Caki2 (cell line): ENCODE results near the gene SLC8A3. TPM values are rescaled to one million over a fixed set of nuclear protein-coding genes. Genes with fewer than 3 reads are reported as not detected.

Experiments used
- DNase-seq: peaks from one replicate; pipeline ENCODE4 v3.0.0-alpha.2; 2015; ENCODE audit warnings: low read depth
- in situ Hi-C: cut with HindIII; loops from 2 replicates; pipeline ENCODE4 v1.10.0; 2016; ENCODE audit warnings: low sequenced_read_pairs, low pct_unique_long_range_greater_than_20kb, mixed read lengths
- total RNA-seq: library from RNA; depleted of rRNA; stranded (reverse); fragments of >200 nt; shearing (Covaris generic); gene quantifications from 2 replicates; pipeline ENCODE4 v1.2.3, GENCODE V29; 2014; ENCODE audit warnings: low replicate concordance

The SLC8A3 gene
- total RNA-seq, 1 experiment from 2014 or later = 0.91 TPM

GRCh38 chr14:70048313-70048654, 140.5 kb downstream of the SLC8A3 start:
- in situ Hi-C loops = no loop called here
- DNase-seq = no peak

GRCh38 chr14:70047598-70048312, 141.0 kb downstream of the SLC8A3 start:
- in situ Hi-C loops = no loop called here
- DNase-seq = no peak

- in situ Hi-C loops = no loop called here
- no peak for DNase-seq
These were observed 142.8 kb downstream of the SLC8A3 start for GRCh38 chr14:70045844-70046535.

DNA sequence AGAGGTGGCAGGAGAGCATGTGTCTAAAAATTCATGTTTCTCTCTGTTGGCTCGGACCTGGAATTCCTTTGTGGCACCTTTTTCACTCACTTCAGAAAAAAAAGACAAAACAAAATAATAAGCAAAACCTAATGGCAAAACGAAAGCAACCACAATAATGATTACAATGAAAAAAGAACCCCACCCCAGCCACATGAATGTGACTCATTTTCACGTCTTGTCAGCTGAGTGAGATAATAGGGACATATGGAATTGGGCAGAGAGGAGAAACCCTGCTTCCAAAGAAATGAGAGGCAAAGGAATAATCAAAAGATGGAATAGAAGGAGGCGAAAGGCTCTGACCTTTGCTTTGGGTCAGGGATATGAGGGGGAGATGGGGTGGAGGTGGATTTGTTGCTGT, 143.4 kb downstream of the SLC8A3 start:
- in situ Hi-C loops = no loop called here

GRCh38 chr14:70043001-70043400, 145.8 kb downstream of the SLC8A3 start:
- in situ Hi-C loops = no loop called here
- no peak for DNase-seq

More for the DNA sequence above, 143.4 kb downstream of the SLC8A3 start:
- no peak for DNase-seq

DNA sequence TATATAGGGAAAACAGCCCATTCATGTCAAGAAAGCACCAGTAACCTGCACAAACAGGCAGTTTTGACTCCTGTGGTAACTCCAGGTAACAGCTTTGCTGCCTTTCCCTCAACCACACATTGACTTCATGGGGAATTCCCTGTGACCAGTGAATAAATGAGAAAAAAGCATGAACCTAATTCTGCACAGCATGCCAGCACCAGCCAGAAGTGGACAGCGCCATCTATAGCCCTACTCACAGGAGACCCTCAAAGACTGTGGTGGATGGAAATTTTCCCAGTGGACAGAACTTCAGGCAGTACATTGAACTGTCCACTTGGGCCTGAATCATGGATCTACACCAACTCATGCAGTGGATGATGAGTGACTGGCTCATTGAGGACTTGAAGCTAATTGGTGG, 152.1 kb downstream of the SLC8A3 start:
- in situ Hi-C loops = no loop called here
- no peak for DNase-seq

DNA sequence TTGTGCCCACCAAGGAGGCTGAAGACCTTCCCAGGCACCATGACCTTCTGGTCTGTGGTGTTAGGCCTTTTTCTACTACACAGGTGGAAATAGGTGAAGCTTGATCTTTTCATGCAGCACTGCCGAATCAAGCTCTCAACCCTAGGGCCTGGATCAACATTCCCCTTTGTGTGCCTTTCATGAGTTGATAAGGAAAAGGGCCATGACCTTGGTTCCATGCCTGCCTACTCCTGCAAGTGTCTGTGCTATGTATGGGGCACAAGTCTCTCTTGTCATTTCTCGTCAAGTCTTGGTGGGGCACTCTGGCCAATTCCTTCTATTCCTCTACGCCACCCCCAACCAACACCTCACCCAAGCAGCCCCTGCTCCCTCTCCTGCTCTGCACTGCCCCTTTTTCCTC, 154.5 kb downstream of the SLC8A3 start:
- DNase-seq = no peak
- in situ Hi-C loops = no loop called here

- in situ Hi-C loops = no loop called here
- DNase-seq = no peak
These were observed 155.2 kb downstream of the SLC8A3 start for GRCh38 chr14:70033561-70033960.

GRCh38 chr14:70033116-70033515, 155.6 kb downstream of the SLC8A3 start:
- in situ Hi-C loops = no loop called here
- DNase-seq = no peak

- in situ Hi-C loops = no loop called here
- DNase-seq = peak; percentile 15
These were observed 156.3 kb downstream of the SLC8A3 start for GRCh38 chr14:70032447-70032846.

- no peak for DNase-seq
- in situ Hi-C loops = no loop called here
These were observed 156.7 kb downstream of the SLC8A3 start for GRCh38 chr14:70032016-70032415.

DNA sequence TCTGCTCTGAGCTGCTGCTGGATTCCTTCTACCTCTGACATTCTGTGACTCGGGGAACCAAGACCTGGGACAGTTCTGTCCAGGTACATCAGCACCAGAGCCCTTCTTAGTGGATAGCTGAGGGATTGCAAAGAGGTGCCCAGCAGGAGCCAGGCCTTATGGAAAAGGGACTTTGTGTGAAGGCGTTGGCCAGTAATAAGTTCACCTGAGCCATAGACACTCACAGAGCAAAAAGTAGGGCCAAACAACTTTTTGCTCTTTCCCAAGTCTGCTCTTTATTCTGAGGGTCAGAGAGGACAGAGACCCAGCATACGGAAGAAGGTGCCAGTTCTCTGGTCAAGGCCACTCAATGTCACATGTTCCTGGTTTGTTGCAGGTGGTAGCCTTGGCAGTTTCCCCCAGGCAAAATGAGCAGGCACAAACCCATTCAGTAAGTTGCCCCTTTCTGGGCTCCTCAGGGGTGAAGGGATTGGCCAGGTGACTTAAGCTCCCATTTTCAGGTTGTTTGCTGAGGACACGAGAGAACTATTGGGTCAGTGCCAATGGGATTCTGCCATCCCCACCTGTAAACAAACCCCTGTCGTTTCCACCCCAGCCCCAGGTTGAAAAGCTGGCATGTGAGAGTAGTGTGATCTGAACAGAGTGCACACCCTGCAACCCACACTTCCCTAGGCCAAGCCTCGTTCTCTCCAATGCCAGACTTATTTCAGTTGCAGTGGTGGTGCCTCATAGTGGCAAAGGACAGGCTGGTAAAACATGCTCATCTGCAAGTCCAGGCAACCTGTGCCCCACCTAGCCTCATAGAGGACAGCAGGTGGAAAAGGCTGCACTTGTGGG, 159.2 kb downstream of the SLC8A3 start:
- DNase-seq = no peak
- in situ Hi-C loops = no loop called here

- in situ Hi-C loops = no loop called here
- DNase-seq = peak; percentile 32
These were observed 160.8 kb downstream of the SLC8A3 start for GRCh38 chr14:70027785-70028428.

DNA sequence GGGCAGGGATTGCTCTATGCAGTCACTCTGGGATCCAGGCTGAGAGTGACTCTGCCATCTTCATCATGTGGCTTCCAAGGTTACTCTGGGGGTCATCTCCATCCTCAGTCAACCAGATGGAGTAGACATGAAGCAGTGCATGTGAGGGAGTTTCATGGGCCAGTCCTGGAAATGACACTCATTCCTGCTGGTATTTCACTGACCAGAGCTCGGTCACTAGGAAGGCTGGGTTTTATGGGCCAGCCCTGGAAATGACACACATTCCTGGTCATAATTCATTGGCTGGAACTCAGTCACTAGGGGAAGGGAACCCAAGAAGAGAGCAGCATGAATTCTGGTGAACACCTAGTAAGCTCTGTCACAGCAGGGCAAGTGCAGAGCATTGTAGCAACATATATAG, 164.9 kb downstream of the SLC8A3 start:
- in situ Hi-C loops = no loop called here
- no peak for DNase-seq

GRCh38 chr14:70022771-70023445, 165.8 kb downstream of the SLC8A3 start:
- in situ Hi-C loops = no loop called here
- DNase-seq = no peak

- in situ Hi-C loops = no loop called here
- no peak for DNase-seq
These were observed 167.1 kb downstream of the SLC8A3 start for GRCh38 chr14:70021548-70022220.

GRCh38 chr14:70020352-70021170, 168.2 kb downstream of the SLC8A3 start:
- no peak for DNase-seq
- in situ Hi-C loops = no loop called here
